ENCODE measurements around the gene NLRP8. TPM values are rescaled to one million over a fixed set of nuclear protein-coding genes. Genes with fewer than 3 reads are reported as not detected.

Gene NLRP8
- total and polyA plus RNA-seq, 2 donors (not counting 1 experiment from before 2014, with no cell fraction given): not detected

- H2AFZ ChIP-seq (ENCODE audit: low read length): no peak overlapping the region
- no peaks in the 10 kb centered on the region for H3K9me3 ChIP-seq (ENCODE audit: control insufficient read depth, insufficient read depth, low read depth, low read length)
- H3K27ac ChIP-seq (ENCODE audit: insufficient read depth, low read length): no peak overlapping the region
- no peak for TF ChIP-seq EZH2 (IDR thresholded peaks at IDR 0.05; ENCODE audit: low read length, missing control alignments)
- TF ChIP-seq, protein P1, sequence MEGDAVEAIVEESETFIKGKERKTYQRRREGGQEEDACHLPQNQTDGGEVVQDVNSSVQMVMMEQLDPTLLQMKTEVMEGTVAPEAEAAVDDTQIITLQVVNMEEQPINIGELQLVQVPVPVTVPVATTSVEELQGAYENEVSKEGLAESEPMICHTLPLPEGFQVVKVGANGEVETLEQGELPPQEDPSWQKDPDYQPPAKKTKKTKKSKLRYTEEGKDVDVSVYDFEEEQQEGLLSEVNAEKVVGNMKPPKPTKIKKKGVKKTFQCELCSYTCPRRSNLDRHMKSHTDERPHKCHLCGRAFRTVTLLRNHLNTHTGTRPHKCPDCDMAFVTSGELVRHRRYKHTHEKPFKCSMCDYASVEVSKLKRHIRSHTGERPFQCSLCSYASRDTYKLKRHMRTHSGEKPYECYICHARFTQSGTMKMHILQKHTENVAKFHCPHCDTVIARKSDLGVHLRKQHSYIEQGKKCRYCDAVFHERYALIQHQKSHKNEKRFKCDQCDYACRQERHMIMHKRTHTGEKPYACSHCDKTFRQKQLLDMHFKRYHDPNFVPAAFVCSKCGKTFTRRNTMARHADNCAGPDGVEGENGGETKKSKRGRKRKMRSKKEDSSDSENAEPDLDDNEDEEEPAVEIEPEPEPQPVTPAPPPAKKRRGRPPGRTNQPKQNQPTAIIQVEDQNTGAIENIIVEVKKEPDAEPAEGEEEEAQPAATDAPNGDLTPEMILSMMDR (conservative IDR thresholded peaks at IDR 0.05 in 1 of 2, IDR thresholded peaks at IDR 0.05 in 1 of 2; ENCODE audit: low read depth in 1 of 2, low read length in 2 of 2): no peak
- no peak for DNase-seq (ENCODE audit: low read depth in 2 of 2)
- no peaks in the 10 kb centered on the region for H3K36me3 ChIP-seq (ENCODE audit: control insufficient read depth, insufficient read depth, low read length)
- H3K79me2 ChIP-seq (ENCODE audit: control insufficient read depth, insufficient read depth, low read length): no peaks in the 10 kb centered on the region
- H3K4me2 ChIP-seq (ENCODE audit: extremely low read depth, insufficient read depth, low read length): no peak overlapping the region
- no peak overlapping the region for H3K4me3 ChIP-seq (replicated peaks in 1 of 4; ENCODE audit: control extremely low read depth in 1 of 4, insufficient read depth in 1 of 4, low read depth in 3 of 4, low read length in 4 of 4)
- H4K20me1 ChIP-seq (ENCODE audit: control insufficient read depth, extremely low read depth, insufficient read depth, low read length): no peaks in the 10 kb centered on the region
- H3K9ac ChIP-seq (ENCODE audit: insufficient read depth, low read length): no peak overlapping the region
- no peaks in the 10 kb centered on the region for H3K27me3 ChIP-seq (ENCODE audit: control insufficient read depth, insufficient read depth, low read length)
- no peaks in the 10 kb centered on the region for H3K4me1 ChIP-seq (ENCODE audit: control insufficient read depth, extremely low read depth, insufficient read depth, low read length)
These were observed 45.4 kb upstream of the NLRP8 start for GRCh38 chr19:55902080-55902751.

DNA sequence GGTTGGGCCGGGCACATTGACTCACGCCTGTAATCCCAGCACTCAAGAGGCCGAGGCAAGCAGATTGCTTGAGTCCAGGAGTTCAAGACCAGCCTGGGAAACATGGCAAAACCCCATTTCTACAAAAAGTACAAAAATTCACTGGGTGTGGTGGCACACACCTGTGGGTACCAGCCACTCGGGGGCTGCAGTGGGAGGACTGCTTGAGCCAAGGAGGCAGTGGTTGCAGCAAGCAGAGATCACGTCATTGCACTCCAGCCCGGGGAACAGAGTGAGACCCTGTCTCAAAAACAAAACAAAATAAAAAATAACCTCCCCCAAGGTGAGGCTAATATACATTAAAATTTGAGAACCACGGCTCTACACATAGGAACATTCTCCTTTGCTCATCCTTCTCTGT, 40.3 kb upstream of the NLRP8 start:
- DNase-seq (ENCODE audit: low read depth in 2 of 2): no peak
- Histone ChIP-seq H3K4me3 (replicated peaks in 1 of 4; ENCODE audit: control extremely low read depth in 1 of 4, insufficient read depth in 1 of 4, low read depth in 3 of 4, low read length in 4 of 4) (no peak overlapping the region), H2AFZ (ENCODE audit: low read length) (no peak overlapping the region), H4K20me1 (ENCODE audit: control insufficient read depth, extremely low read depth, insufficient read depth, low read length) (no peaks in the 10 kb centered on the region), H3K79me2 (ENCODE audit: control insufficient read depth, insufficient read depth, low read length) (no peaks in the 10 kb centered on the region), H3K4me1 (ENCODE audit: control insufficient read depth, extremely low read depth, insufficient read depth, low read length) (no peaks in the 10 kb centered on the region), H3K27me3 (ENCODE audit: control insufficient read depth, insufficient read depth, low read length) (no peaks in the 10 kb centered on the region), H3K27ac (ENCODE audit: insufficient read depth, low read length) (no peak overlapping the region), H3K4me2 (ENCODE audit: extremely low read depth, insufficient read depth, low read length) (no peak overlapping the region), H3K9me3 (ENCODE audit: control insufficient read depth, insufficient read depth, low read depth, low read length) (no peaks in the 10 kb centered on the region), H3K36me3 (ENCODE audit: control insufficient read depth, insufficient read depth, low read length) (no peaks in the 10 kb centered on the region), H3K9ac (ENCODE audit: insufficient read depth, low read length) (no peak overlapping the region)
- TF ChIP-seq EZH2 (IDR thresholded peaks at IDR 0.05; ENCODE audit: low read length, missing control alignments): no peak
- TF ChIP-seq, protein P1 (conservative IDR thresholded peaks at IDR 0.05 in 1 of 2, IDR thresholded peaks at IDR 0.05 in 1 of 2; ENCODE audit: low read depth in 1 of 2, low read length in 2 of 2): no peak

- Histone ChIP-seq H3K36me3 (ENCODE audit: control insufficient read depth, insufficient read depth, low read length) (no peaks in the 10 kb centered on the region), H3K4me1 (ENCODE audit: control insufficient read depth, extremely low read depth, insufficient read depth, low read length) (no peaks in the 10 kb centered on the region), H3K27ac (ENCODE audit: insufficient read depth, low read length) (no peak overlapping the region), H4K20me1 (ENCODE audit: control insufficient read depth, extremely low read depth, insufficient read depth, low read length) (no peaks in the 10 kb centered on the region), H3K27me3 (ENCODE audit: control insufficient read depth, insufficient read depth, low read length) (no peaks in the 10 kb centered on the region), H2AFZ (ENCODE audit: low read length) (no peak overlapping the region), H3K9me3 (ENCODE audit: control insufficient read depth, insufficient read depth, low read depth, low read length) (no peaks in the 10 kb centered on the region), H3K9ac (ENCODE audit: insufficient read depth, low read length) (no peak overlapping the region), H3K4me2 (ENCODE audit: extremely low read depth, insufficient read depth, low read length) (no peak overlapping the region), H3K79me2 (ENCODE audit: control insufficient read depth, insufficient read depth, low read length) (no peaks in the 10 kb centered on the region), H3K4me3 (replicated peaks in 1 of 4; ENCODE audit: control extremely low read depth in 1 of 4, insufficient read depth in 1 of 4, low read depth in 3 of 4, low read length in 4 of 4) (no peak overlapping the region)
- TF ChIP-seq, protein P1 (conservative IDR thresholded peaks at IDR 0.05 in 1 of 2, IDR thresholded peaks at IDR 0.05 in 1 of 2; ENCODE audit: low read depth in 1 of 2, low read length in 2 of 2): no peak
- no peak for TF ChIP-seq EZH2 (IDR thresholded peaks at IDR 0.05; ENCODE audit: low read length, missing control alignments)
- no peak for DNase-seq (ENCODE audit: low read depth in 2 of 2)
These were observed 39.9 kb upstream of the NLRP8 start for GRCh38 chr19:55907746-55908145.

Measured in fibroblast of lung (primary cell).